Activated CD4-positive, alpha-beta T cell treated with anti-CD3 and anti-CD28 coated beads for 24 hours (primary cell): ENCODE measurements around the gene C8A.

Source experiments
- DNase-seq, 2 donors: peaks; one replicate each; pipeline ENCODE4 v3.0.0-alpha.2; 2020; ENCODE audit warnings: low read depth in 2 of 2

C8A gene

DNA sequence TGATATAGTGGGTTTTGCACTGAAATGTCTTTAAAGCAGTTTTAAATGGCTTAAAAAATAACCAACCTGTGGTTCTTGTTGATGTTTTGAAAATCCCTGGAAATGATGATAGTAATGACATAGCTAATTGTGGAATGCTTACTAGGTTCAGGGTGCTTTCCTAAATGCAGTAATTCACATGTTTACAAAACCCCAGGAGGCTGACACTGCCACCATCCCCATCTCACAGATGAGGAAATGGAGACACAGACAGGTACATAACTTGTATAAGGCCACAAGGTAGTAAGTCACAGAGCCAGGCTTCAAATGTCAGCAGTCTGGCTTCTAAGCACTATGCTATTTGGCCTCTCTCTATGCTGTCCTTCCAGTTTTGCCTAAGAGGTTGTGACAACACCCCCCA is 70.6 kb downstream of the C8A start:
- DNase-seq = no peak

DNA sequence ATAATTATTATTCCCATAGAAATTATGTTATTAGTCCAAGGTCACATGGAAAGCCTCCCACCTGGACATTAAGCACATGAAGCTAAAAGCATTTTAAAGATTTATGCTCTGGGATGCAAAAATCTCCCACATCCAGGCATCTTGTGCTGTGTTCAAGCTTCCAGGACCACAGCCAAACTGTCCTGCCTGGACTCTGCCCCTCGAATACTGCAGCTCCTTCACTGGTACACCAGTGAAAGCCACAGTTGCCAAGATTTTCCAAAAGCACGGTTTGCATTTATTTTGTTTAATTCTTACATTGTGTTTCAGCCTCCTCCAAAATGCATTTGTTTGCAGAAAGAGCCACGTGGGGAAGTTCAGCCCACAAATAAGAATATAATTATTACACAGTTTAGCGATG is 72.6 kb downstream of the C8A start:
- no peak for DNase-seq

DNA sequence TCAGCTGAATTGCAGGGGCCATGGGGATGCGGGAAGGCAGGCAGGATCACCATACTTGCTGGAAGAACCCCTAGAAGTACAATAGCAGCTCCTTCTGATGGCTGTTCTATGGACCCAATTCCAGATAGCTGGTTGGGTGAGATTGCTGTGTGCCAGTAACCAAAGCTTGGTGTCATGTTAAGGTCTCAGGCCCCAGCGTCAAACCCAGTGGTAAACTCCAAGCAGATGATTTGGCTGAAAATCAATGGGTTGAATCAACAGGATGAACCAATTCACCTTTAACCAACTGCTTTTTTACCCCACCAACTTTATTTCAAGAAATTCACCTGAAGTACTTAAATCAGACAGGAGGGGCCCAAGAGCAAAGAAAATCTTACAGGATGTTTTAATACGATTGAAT is 73.4 kb downstream of the C8A start:
- DNase-seq = no peak

DNA sequence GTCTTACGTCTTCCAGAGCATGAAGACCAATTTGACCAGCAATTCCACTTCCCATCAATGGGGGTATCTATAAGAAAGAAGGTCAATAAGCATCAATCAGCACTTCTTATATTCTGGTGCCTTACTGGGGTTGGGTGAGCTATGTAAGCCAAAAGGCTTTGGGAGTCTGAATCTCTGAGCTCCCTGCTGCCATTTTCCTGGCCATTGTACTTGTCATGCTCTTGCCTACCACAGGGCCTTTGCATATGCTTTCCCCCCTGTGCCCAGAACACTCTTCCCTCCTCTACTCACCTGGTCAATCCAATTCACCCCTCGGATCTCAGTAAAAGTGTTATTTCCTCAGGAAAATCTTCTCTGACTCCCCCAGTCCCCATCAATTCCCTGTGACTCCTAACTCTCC is 74.9 kb downstream of the C8A start:
- no peak for DNase-seq

DNA sequence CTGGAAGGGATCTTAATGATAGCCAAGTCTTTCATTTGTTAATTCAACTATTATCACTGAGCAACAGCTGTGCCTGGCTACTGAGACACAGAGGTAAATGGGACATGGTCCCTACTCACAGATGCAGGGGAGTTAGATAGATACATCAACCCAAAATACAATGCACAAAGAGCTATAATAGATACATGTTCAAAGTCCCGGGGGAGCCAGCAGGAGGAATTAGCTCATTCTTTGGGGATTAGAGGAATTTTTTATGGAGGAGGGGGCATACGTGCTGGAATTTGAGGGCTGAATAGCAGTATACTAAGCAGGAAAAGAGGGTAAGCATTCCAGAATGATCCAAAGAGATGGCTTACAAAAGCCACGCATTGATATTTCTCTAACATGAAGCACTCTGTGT is 76.6 kb downstream of the C8A start:
- DNase-seq = no peak

DNA sequence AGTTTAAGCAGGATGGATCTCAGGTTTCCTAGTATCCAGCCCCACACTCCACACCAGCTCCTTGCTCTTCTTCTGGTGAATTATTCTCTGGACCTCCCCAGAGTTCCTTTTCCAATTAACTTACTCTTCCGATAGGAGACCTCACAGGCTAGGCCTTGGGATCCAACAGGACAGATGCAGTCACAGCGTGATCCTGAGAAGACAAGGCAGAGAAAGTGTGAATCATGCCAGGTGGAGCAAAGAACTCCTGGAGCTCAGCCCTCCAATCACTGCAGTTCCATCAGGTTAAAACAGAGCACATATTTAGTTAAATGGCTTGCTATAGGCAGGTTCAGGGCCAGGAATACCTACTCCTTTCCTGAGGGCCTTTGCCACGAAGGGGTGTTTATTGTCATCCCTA is 77.1 kb downstream of the C8A start:
- no peak for DNase-seq

DNA sequence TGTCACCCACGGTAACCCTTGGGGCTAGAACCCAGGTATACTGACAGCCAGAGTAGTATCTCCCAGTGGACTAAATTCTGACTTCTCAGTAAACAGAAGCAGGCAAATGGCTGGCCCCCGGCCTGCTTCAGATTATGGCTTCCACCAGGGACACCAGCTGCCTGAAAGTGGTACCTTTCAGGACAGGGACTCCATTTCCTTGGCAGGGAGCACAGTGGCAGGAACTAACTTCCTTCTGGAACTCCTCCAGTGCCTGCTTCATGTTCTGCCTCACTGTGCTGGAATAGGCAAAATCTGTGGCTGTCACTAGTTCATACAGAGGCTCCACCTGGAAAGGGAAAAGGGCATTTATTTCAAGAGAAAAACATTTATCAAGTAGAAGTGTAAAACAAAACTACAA is 78.6 kb downstream of the C8A start:
- no peak for DNase-seq

DNA sequence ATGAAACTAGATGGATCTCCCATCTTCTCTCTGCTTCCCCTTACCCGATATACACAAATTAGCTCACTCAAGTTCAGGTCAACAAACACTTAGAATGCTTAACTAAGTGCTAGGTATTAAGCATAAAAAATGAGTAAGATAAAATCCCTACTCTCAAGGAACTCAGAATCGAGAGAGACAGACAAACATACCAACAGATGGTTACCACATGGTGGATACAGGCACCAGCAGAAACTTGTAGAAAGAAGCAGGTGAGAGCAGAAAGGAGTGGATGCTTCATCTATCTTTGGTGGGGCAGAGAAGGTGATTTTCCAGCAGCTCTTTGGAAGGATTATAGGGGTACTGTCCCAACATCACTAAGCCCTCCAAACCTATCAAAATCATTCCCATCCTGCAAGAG is 79.0 kb downstream of the C8A start:
- DNase-seq = no peak

DNA sequence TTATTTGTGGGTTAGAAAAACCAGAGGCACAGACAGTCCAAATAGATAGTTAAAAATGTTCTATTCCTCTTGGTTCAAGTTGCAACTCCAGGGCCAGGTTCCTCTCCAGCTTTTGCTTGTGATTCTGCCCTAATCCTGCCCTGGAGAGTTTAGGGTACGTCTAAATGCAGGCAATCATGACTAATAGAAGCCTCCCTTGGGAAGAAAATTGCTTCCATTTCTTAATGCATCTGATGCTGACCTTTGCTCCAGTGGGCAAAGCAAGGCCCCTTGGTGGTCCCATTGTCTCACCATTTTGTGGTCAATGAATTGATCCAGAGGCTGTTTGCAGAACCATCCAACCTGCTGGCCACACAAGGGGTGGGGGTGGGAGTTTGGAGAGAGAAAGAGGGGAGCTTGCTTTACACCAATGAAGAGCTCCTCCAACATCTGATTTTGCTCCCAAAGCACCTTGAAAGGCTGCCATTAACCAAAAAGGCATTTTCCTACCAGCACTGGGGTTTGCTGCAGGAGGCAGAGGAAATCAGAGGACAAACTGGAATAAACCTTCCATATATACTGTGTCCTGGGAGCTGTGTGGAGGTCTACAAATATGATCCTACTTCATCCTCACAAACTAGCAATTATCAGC is 79.9 kb downstream of the C8A start:
- DNase-seq = no peak

DNA sequence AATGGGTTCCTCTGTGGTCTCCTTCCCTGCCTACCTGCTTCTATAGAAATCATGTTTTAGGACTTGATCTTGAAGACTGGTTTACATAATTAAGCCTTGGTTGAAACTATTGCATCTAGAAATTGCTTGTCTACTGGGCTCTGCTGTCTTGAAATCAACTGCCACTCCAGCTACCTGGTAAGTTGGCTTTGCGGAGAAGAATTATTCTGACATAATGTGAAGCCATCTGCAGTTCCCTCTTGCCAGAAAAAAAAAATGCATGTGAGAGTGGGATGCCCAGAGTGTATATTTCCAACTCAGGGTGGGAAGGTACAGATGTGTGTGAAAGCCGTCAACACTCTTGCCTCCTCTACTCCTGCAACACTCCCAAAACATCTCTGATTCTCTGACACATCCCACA is 84.0 kb downstream of the C8A start:
- DNase-seq = no peak

DNA sequence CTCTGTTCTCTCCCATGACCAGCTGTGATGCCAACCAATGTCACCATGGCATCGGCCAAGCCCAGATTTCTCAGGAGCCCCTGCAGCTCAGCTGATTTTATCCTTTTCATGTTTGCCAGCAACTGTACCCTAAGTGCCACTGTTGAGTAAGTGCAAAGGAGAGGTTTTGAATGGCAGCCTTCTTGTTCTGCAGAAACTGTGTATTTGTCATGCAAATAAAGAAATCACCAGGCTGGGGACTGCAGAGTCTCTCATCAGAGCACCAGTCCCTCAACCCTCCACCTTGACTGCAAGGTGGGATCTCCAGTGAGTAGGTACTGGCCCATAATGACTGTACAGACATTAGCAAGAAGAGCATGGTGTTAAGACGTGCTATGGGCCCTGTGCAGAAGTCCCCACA is 84.6 kb downstream of the C8A start:
- no peak for DNase-seq

DNA sequence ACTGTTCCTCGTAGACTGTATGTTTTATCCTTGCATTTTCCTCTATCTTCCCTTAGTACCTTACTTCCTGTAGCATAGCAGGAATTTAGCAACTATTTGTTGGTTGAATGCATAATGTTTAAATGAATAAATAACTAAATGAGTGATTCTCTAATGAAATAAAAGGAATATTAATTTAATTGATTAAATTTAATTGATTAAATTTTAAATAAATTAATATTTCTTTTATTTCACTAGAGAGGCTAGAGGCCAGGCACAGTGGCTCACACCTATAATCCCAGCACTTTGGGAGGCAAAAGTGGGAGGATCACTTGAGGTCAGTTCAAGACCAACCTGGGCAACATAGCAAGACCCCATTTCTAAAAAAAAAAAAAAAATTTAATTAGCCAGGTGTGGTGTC is 85.4 kb downstream of the C8A start:
- DNase-seq = no peak

DNA sequence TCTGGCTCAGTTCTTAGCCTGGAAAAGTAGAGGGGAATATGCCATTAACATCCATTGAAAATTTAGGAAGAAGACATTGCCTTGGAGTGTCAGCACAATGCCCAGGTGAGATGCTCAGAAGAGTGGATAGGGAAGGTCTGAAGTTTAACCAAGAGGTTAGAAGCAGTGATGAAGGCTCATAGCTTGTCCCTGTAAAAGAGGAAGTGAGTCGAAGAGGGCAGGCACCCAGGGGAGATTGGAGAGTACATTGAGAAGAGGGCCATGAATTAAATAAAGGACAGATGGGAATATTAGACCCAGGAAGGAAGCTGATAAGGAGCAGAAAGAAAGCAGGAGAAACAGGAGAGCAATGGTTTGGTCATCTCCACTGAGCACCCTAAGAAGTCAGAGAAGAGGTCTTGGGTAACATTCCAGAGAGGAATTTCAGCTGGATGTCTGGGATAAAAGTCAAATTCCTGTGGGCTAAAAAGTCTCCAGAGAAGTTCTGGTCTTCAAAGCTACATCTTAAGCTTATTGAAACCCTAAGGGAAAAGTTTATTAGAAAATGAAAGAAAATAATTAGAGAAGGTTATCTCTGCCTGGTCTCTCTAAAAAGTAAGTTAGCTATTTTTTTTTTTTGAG is 93.9 kb downstream of the C8A start:
- no peak for DNase-seq

DNA sequence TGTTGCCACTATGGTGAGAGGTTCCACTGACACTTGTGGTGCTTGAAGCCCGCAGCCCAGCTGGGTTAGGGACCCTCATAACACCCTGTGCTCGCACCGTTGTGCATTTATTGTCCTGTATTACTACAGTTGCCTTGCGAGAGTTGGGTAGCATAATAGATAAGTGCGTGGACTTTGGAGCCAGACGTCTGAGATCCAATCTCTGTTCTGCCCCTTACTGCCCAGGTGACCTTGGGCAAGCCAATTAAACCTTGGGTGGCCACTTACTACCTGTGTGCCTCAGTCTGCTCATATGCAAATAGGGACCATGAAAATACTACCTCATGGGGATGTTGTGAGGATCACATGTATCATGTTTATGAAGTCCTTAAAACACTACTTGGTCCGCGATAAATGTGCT is 97.9 kb downstream of the C8A start:
- no peak for DNase-seq

DNA sequence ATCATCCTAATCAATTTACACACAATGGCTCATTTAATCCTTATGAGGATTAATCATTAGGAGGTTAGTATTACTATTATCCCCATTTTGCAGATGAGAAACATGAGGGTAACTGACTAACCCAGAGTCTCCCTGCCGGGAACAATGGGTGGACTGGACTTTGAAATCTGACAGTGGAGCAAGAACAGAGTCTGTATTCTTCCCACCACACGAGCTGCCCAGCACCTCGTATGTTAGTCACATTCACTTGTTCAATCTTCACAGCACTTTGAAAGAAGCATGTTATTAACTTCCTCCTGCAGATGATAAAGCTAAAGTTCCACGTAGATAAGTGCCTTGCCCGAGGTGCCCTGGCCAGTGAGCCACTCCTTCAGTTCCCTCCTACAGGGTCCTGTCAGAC is 98.8 kb downstream of the C8A start:
- no peak for DNase-seq

DNA sequence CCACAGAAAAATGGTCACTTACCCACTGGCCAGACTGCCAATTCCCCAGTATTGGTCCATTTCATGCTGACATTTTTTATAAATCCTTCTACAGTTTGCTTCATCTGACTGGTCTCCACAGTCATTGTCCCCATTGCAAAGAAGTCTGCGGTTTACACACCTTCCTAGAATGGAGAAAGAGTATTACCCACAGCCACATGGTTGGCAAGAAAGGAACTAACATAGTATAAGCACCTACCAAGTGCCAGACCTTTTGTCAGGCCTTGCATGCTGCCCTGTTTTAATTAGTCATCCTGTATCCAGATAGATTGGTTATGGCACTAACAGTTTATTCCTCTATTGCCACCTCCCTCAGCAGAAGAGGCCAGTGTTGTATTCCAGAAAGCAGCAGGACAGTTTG is 100.1 kb downstream of the C8A start:
- no peak for DNase-seq

DNA sequence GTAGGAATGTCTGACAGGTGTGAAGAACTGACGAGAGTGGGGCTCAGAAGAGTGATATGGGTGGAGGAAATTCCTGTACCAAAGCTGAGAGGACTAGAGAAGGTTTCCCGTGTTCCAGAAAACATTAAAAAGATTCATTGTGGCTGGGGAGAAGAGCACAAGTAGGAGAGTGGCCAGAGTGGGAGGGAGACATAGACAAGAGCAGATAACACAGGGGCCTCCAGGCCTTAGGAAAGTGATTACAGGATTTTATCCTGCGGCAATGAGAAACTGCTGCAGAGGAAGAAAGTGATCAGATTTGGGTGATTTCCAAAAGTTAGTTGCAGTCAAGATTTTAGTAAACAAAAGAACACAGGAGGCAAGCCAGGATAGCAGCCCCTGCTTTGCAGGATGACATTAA is 103.3 kb downstream of the C8A start:
- no peak for DNase-seq

DNA sequence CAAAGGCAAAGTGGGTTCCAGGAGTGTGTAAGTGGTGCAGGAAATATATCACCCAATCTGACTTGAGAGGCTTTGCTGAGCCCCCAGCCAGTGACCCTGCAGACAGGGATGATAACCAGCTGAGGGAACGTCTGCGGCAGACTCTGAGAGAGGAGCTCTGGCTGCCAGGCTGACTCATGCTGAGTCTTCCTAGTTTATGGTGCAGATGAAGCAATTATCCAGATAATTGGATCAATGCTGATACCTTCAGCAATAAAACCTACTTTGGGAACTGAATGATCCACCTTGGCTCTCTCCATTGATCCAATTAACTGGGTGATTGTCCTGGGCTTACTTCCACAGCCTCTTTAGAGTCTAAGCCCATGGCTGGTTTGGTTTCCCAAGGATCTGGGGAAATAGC is 103.9 kb downstream of the C8A start:
- no peak for DNase-seq

DNA sequence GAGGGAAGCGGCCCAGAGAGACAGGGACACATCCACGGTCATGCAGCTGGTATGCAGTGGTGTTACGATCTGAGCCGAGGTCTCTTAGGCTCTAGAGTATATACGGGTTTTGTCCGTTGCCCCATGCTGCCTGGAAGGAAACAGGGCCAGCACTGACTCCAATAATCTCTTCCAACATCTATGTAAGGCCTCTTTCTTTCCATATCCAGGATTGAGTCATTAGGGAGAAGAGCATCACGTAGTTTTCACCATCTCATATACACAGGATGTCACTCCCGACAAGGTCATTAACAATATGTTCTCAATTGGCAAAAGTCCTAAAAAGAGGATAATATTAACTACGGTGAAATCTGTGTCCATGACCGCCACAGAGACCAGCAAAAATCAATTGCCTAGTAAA is 106.8 kb downstream of the C8A start:
- DNase-seq = no peak

DNA sequence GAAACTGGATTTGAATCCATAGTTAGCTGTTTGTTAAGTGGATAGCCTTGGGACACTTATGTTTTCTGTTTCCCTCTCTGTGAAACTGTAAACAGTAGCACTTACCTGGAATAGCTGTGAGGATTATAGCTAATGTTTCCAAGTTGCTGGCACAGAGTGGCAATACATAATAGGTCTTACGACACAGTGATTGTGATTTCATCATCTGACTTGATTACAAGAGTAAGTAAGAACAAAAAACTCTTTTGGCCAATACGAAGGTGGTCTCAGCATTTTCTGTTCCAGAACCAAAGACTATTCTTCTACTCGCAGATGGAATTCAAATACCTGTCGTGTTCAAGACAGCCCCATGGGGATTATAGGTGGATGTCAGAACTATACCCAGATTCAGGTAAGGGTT is 109.1 kb downstream of the C8A start:
- DNase-seq = no peak

DNA sequence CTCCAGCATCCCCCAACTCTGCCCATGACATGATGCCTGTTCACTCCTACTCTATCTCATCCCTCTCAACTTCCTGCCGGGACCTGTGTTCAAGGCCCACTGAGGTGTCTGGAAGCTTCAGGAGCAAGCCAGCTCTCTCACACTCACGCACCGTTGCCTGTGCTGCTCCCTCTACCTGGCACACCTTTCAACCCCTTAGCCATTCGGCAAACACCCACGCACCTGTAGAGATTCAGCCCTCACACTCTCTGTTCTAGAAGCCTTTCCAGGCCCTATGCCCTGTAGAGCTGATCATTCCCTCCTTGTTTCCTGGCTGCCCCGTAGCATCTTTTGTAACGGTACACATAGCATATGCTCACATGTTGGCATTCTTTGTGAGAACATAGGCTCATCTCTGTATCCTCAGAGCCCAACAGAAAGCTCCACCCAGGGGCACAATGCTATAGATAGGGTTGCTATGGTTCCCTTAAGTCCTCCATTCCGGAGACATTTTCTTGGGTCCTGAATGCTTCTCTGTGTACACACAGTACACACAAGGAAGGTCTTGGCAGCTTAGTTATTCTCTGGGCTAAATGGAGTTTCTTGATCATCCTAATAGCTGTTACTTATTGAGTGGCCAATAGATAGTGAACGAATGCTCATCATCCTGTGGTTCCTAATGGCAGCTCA is 109.9 kb downstream of the C8A start:
- no peak for DNase-seq

DNA sequence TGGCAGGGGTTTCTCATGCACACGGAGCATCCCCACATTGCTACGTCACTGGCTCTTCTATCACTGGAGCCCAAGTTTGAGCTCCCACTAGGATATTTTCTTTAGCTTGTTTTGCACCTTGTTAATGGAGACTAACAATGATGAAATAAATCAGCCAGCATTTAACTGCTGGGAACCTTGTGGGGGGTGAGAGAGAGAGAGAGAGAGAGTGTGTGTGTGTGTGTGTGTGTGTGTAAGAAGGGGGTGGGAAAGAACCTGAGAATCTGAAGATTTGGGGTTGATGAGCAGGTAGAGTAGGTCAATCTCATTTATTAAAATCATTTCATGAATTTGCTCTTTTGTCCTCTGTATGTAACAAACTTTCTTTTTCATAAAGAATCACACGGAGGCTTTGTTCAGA is 110.6 kb downstream of the C8A start:
- no peak for DNase-seq

DNA sequence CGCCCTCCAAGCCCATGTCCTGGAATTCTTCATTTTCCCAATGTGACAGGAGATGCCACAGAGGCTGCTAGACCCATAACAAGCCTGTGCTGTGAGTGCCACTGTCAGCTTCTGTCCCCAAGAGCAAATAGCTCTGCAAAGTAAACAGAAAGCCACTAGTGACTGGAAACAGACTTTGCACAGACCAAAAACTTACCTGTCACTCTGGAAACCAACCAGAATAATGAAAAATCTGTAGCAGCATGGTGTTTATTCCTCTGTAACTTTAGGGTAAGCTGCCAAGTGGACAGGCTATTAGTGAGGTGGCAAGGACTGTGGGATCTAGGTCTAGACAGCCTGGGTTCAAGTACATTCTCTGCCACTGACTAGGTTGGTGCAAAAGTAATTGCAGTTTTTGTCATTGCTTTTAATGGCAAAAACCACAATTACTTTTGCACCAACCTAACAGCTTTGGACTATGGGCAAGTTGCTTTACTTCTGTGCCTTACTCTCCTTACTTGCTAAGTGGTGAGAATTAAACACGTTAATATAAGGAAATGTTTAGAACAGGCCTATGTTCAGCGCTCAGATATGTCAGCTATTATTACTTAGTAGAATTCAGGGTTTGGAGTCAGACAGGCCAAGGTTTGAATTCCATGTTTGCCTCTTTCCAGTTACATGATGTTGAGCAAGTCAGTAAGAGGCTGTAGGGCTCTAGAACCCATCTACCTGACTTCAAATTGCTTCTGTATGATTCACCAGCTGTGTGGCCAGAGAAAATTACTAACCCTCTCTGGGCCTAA is 111.5 kb downstream of the C8A start, which contains the start of gene C8B:
Gene C8B (minus strand): TSS at position 100 of the 782 bp plus-strand sequence. CDS start 67 bp downstream, at position 33.
- DNase-seq = no peak
